ENCODE measurements around the gene PRKAG2.

PRKAG2 gene

GRCh38 chr7:151509670-151510333 is 367.1 kb downstream of the PRKAG2 start:
- no peak overlapping the region for H3K4me2 ChIP-seq (ENCODE audit: low read length)
- TF ChIP-seq, protein P1, sequence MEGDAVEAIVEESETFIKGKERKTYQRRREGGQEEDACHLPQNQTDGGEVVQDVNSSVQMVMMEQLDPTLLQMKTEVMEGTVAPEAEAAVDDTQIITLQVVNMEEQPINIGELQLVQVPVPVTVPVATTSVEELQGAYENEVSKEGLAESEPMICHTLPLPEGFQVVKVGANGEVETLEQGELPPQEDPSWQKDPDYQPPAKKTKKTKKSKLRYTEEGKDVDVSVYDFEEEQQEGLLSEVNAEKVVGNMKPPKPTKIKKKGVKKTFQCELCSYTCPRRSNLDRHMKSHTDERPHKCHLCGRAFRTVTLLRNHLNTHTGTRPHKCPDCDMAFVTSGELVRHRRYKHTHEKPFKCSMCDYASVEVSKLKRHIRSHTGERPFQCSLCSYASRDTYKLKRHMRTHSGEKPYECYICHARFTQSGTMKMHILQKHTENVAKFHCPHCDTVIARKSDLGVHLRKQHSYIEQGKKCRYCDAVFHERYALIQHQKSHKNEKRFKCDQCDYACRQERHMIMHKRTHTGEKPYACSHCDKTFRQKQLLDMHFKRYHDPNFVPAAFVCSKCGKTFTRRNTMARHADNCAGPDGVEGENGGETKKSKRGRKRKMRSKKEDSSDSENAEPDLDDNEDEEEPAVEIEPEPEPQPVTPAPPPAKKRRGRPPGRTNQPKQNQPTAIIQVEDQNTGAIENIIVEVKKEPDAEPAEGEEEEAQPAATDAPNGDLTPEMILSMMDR (IDR thresholded peaks at IDR 0.05), result no peak
- peaks cover 6% of the 10 kb centered on the region for H3K4me1 ChIP-seq
- no peaks in the 10 kb centered on the region for H3K36me3 ChIP-seq (ENCODE audit: control insufficient read depth, insufficient read depth, low read length)
- H3K79me2 ChIP-seq, result peaks cover 76% of the 10 kb centered on the region
- H3K9ac ChIP-seq, result no peak overlapping the region
- H3K27me3 ChIP-seq (ENCODE audit: control insufficient read depth, insufficient read depth, low read length), result no peaks in the 10 kb centered on the region
- H3K9me3 ChIP-seq (ENCODE audit: control insufficient read depth, low read length), result no peaks in the 10 kb centered on the region
- no peak overlapping the region for H3K4me3 ChIP-seq (ENCODE audit: low read depth, low read length)
- H2AFZ ChIP-seq, result no peak overlapping the region
- no peak overlapping the region for H3K27ac ChIP-seq

DNA sequence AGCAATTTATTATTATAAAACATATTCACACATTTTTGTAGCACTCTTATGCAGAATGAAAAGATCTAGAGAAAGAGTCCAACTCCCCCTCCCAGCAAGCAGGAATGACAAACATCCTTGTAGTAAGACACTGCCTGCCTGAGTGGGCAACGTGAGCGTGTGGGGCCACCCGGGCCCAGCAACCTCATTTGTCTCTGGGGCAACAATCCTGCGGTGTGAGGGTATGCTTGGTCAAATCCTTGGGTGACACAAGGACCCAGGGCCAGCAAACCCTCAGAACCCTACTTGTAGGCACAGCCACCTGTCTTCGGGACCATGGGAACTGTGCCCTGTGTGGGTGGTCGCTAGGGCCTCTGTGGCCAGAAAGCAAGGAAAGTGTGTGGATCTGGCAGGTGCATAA is 367.9 kb downstream of the PRKAG2 start:
- Histone ChIP-seq H2AFZ (no peak overlapping the region), H3K36me3 (ENCODE audit: control insufficient read depth, insufficient read depth, low read length) (no peaks in the 10 kb centered on the region), H3K27me3 (ENCODE audit: control insufficient read depth, insufficient read depth, low read length) (no peaks in the 10 kb centered on the region), H3K4me1 (peaks cover 6% of the 10 kb centered on the region), H3K27ac (no peak overlapping the region), H3K4me2 (ENCODE audit: low read length) (no peak overlapping the region), H3K9ac (no peak overlapping the region), H3K79me2 (peaks cover 74% of the 10 kb centered on the region), H3K9me3 (ENCODE audit: control insufficient read depth, low read length) (no peaks in the 10 kb centered on the region), H3K4me3 (ENCODE audit: low read depth, low read length) (no peak overlapping the region)
- TF ChIP-seq, protein P1 (IDR thresholded peaks at IDR 0.05), result no peak

- Histone ChIP-seq H3K4me2 (ENCODE audit: low read length) (no peak overlapping the region), H3K4me3 (ENCODE audit: low read depth, low read length) (no peak overlapping the region), H3K36me3 (ENCODE audit: control insufficient read depth, insufficient read depth, low read length) (no peaks in the 10 kb centered on the region), H3K9ac (no peak overlapping the region), H3K9me3 (ENCODE audit: control insufficient read depth, low read length) (no peaks in the 10 kb centered on the region), H2AFZ (no peak overlapping the region), H3K27me3 (ENCODE audit: control insufficient read depth, insufficient read depth, low read length) (no peaks in the 10 kb centered on the region), H3K79me2 (peaks cover 72% of the 10 kb centered on the region), H3K27ac (no peak overlapping the region), H3K4me1 (peaks cover 4% of the 10 kb centered on the region)
- TF ChIP-seq, protein P1 (IDR thresholded peaks at IDR 0.05), result no peak
Observed at GRCh38 chr7:151507806-151508205, 369.1 kb downstream of the PRKAG2 start.

GRCh38 chr7:151506901-151507382 is 370.0 kb downstream of the PRKAG2 start:
- Histone ChIP-seq H3K27ac (no peak overlapping the region), H3K4me1 (peaks cover 3% of the 10 kb centered on the region), H3K79me2 (peaks cover 71% of the 10 kb centered on the region), H3K27me3 (ENCODE audit: control insufficient read depth, insufficient read depth, low read length) (no peaks in the 10 kb centered on the region), H3K36me3 (ENCODE audit: control insufficient read depth, insufficient read depth, low read length) (no peaks in the 10 kb centered on the region), H2AFZ (no peak overlapping the region), H3K9me3 (ENCODE audit: control insufficient read depth, low read length) (no peaks in the 10 kb centered on the region), H3K4me3 (ENCODE audit: low read depth, low read length) (no peak overlapping the region), H3K4me2 (ENCODE audit: low read length) (no peak overlapping the region), H3K9ac (no peak overlapping the region)
- TF ChIP-seq, protein P1 (IDR thresholded peaks at IDR 0.05), result no peak
